GM18868 (cell line): ENCODE data around the gene ZNF425.
"Not testable (repeated sequence)": the region's sequence is repeated elsewhere in the genome, so short reads cannot be mapped to it uniquely, and the experiment has no call there.

ENCODE experiments used
- ATAC-seq: cut with Tn5 transposase; IDR thresholded peaks from one replicate; pipeline ENCODE4 v1.9.1; 2021; ENCODE audit warnings: mild to moderate bottlenecking, moderate library complexity; ENCODE audit not compliant: unreplicated experiment

Gene ZNF425

DNA sequence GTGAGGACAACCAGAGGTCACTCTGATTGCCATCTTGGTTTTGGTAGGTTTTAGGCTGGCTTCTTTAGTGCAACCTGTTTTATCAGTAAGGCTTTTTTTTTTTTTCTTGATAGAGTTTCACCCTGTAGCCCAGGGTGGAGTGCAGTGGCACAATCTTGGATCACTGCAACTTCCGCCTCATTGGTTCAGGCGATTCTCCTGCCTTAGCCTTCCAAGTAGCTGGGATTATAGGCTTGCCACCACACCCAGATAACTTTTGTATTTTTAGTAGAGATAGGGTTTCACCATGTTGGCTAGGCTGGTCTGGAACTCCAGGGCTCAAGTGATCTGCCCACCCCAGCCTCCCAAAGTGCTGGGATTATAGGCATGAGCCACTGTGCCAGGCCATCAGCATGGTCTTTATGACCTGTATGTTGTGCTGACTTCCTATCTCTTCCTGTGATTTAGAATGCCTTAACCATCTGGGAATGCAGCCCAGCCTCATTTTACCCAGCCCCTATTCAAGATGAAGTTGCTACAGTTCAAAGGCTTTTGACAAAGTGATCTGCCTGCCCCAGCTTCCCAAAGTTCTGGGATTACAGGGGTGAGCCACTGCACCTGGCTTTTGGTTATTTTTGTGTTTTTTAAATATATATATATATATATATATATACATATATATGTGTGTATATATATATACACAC, 7.0 kb upstream of the ZNF425 start:
- ATAC-seq: no peak

DNA sequence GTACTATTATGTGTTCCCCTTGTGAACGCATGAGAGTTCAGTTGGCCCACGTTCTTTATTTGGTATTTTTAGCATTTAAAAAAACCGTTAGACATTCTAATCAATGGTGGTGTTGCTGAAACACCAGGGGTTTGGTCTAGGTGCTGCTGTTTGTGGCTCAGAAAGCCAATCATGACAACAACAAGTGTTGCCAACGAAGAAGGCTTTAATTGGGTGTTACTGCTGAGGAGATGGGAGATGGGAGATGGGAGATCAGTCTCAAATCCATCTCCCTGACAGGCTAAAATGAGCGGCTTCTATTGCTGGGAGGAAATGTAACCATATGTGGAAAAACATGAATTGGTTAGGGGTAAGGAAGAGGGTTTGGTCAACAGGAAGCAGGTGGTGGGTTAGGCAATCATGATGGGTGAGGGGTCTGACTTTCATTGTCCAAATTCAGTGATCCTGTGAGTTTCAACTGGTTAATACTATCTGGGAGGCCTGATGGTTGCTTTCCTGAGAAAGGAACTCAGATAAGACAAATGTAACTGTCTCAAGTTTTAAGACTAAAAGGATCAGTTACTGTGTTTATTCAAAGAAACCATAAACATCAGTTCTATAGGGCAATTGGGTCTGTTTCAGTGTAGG, 4.6 kb upstream of the ZNF425 start:
- no peak for ATAC-seq

- ATAC-seq: peak; percentile 38
Observed at GRCh38 chr7:149126662-149127266, 640 bp upstream of the ZNF425 start.

- no peak for ATAC-seq
Observed at GRCh38 chr7:149125189-149125862, 798 bp downstream of the ZNF425 start.

- ATAC-seq: no peak
Observed at GRCh38 chr7:149109969-149110368, 16.2 kb downstream of the ZNF425 start.

DNA sequence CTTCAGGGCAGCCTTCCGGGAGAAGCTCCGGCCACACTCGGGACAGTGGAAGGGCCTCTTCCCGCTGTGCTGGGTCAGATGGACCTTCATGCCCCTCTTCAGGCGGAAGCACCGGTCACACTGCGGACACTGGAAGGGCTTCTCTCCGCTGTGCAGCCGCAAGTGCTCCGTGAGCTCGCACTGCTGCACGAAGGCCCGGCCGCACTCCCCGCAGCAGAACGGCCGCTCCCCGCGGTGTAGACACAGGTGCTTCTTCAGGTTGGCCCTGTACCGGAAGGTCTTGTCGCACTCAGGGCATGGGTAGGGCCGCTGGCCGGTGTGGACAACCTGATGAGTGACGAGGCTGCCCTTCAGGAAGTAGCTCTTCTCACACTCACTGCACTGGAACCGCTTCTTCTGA, 21.4 kb downstream of the ZNF425 start:
- ATAC-seq: no peak

GRCh38 chr7:149104214-149104613, 21.9 kb downstream of the ZNF425 start:
- ATAC-seq: no peak

- ATAC-seq: no peak
Observed at GRCh38 chr7:149103424-149103823, 22.7 kb downstream of the ZNF425 start.

- no peak for ATAC-seq
Observed at GRCh38 chr7:149102666-149103065, 23.5 kb downstream of the ZNF425 start.

- ATAC-seq: no peak
Observed at GRCh38 chr7:149100821-149101220, 25.3 kb downstream of the ZNF425 start.

- no peak for ATAC-seq
Observed at GRCh38 chr7:149099058-149099457, 27.1 kb downstream of the ZNF425 start.

DNA sequence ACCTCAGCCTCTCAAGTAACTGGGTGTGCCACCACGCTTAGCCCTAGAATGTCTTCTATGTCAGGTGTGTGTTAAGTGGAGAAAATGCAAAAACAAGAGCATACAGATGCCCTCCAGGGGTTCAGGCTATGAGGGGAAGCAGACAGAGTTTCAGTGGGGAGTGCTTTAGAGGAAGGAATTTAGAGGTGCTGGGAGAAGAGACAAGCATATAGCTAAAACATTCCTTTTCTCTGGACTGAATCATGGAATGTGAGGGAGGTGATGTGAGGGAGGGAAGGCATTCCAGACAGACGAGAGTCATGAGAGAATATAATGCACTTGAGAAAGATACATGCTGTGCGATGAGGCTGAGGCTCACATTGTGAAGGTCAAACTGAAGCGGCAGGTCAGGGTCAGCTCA, 29.0 kb downstream of the ZNF425 start:
- no peak for ATAC-seq

GRCh38 chr7:149093228-149093627, 32.9 kb downstream of the ZNF425 start:
- ATAC-seq: peak; percentile 20

DNA sequence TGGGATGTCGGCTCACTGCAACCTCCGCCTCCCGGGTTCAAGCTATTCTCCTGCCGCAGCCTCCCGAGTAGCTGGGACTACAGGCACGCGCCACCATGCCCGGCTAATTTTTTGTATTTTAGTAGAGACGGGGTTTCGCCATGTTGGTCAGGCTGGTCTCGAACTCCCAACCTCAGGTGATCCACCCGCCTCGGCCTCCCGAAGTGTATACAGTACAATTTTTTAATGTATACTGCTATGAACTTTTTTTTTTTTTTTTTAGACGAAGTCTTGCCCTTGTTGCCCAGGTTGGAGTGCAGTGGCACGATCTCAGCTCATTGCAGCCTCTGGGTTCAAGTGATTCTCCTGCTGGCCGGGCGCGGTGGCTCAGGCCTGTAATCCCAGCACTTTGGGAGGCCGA, 33.9 kb downstream of the ZNF425 start:
- not testable (repeated sequence) for ATAC-seq

DNA sequence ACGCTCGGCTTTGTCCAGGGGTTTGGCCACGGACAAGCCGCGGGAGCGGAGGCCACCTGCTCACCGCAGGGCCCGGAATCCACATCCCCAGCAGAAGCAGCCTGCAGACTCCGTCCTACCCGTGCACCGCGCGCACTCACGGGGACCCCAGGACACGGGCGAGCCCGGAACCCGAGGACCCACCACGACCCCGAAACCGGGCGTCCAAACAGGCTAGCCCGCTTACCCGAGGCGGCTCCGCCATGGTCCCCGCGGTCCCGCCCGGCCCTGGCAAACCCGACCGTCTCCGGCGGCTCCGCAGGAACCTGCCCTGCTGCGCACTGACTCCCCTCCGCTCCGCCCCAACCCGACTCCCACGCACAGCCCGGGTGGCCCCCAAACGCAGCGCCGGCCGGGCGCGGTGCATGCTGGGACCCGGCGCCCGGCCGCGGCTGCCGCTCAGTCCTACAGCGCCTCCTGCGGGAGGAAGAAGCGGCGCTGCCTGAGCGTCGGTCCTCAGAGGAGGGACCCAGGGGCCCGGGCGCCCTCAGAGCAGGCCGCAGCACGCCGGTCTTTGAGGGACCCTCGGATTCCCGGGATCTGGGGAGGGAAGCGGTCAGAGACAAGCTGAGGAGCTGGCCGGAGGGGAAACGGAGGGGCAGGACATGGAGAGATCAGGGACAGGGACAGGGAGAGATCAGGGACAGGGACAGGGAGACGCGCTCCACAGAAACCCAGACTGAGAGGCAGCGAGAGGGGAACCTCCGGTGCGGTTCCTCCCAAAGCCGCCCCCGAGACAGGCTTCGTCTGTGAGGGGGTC, 35.5 kb downstream of the ZNF425 start, which contains the start of gene ZNF786:
ZNF786 (minus strand) TSS at position 322 of the 799 bp plus-strand sequence; CDS start at position 244, 78 bp downstream.
- peak; percentile 78 for ATAC-seq

DNA sequence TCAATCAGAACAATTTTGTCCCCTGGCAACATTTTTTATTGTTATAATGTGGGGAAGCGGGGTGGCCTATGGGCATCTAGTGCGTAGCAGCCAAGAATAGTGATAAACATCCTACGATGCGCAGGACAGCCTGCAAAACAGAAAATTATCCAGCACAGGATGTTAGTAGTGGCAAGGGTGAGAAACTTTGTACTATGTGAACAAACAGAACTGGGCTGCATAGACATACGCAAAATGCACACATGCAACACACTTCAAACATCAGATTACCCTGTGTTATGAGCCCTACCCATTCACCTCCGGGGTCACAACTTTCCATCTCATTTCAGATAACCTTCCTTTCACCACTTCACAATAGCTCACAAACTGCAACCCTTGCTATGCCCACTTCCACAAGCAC, 38.7 kb downstream of the ZNF425 start:
- ATAC-seq: no peak

GRCh38 chr7:149085866-149086265, 40.3 kb downstream of the ZNF425 start:
- ATAC-seq: no peak

DNA sequence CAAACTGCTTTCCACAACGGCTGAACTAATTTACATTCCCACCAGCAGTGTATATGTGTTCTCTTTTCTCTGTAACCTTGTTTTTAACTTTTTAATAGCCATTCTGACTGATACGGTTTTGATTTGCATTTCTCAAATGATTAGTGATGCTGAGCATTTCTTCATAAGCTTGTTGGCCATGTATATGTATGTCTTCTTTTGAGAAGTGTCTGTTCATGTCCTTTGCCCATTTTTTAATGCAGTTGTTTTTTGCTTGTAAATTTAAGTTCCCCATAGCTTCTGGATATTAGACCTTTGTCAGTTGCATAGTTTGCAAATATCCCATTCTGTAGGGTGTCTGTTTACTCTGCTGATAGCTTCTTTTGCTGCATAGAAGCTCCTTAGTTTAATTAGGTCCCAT, 41.7 kb downstream of the ZNF425 start:
- ATAC-seq: no peak

GRCh38 chr7:149081914-149082313, 44.2 kb downstream of the ZNF425 start:
- ATAC-seq: no peak

- no peak for ATAC-seq
Observed at GRCh38 chr7:149077594-149077993, 48.5 kb downstream of the ZNF425 start.

DNA sequence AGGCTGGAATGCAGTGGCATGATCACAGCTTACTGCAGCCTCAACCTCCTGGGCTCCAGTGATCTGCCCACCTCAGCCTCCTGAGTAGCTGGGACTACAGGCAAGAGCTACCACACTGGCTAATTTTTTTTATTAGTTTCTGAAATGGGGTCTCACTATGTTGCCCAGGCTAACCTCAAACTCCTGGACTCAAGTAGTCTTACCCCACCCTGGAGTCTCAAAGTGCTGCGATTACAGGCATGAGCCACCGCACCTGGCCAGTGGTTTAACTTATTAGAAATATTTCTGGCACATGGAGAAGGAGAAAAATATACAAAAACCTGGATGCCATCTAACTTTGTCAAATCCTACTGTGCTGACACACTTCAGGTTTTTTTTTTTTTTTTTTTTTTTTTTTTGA, 50.8 kb downstream of the ZNF425 start:
- no peak for ATAC-seq
